SK-N-SH (cell line): ENCODE data around the gene PIP4K2A.

Experiments
- CTCF ChIP-seq: fragments of 200-600 bp; sonication (generic); IDR thresholded peaks from 2 replicates; pipeline ENCODE4 v1.6.1; 2017; ENCODE audit warnings: antibody characterized with exemption, mild to moderate bottlenecking, moderate library complexity
- EP300 ChIP-seq, 2 experiments: IDR thresholded peaks; 2 replicates each; pipeline versions ENCODE4 v1.4.0 to v1.6.1; 2012; ENCODE audit warnings: borderline replicate concordance in 1 of 2, low read depth in 1 of 2, low read length in 1 of 2
- EZH2phosphoT487 ChIP-seq: fragments of 200-600 bp; sonication (generic); IDR thresholded peaks from 2 replicates; pipeline ENCODE4 v1.6.1; 2017; ENCODE audit warnings: low read depth, mixed run types, mild to moderate bottlenecking, antibody characterized with exemption, moderate library complexity, borderline replicate concordance
- JUND ChIP-seq: IDR thresholded peaks from 2 replicates; pipeline ENCODE4 v1.4.0; 2012
- MAX ChIP-seq: IDR thresholded peaks from 2 replicates; pipeline ENCODE4 v1.4.0; 2012; ENCODE audit warnings: low read depth
- NFIC ChIP-seq: IDR thresholded peaks from 2 replicates; pipeline ENCODE4 v1.4.0; 2012; ENCODE audit warnings: borderline replicate concordance
- POLR2AphosphoS5 ChIP-seq: IDR thresholded peaks from 2 replicates; pipeline ENCODE4 v1.6.1; 2012; ENCODE audit warnings: low read depth, low read length
- RAD21 ChIP-seq: IDR thresholded peaks from 2 replicates; pipeline ENCODE4 v1.6.1; 2012; ENCODE audit warnings: mild to moderate bottlenecking, low read length
- SIN3A ChIP-seq: IDR thresholded peaks from 2 replicates; pipeline ENCODE4 v1.6.1; 2012; ENCODE audit warnings: low read depth, mild to moderate bottlenecking, low read length, moderate library complexity, borderline replicate concordance
- SMC3 ChIP-seq: IDR thresholded peaks from 2 replicates; pipeline ENCODE4 v1.6.1; 2012; ENCODE audit warnings: low read depth, low read length, improper control_type of control experiment
- TAF1 ChIP-seq: IDR thresholded peaks from 2 replicates; pipeline ENCODE4 v1.6.1; 2012; ENCODE audit warnings: low read depth, mild to moderate bottlenecking, low read length, moderate library complexity, borderline replicate concordance
- ZBTB33 ChIP-seq: IDR thresholded peaks from 2 replicates; pipeline ENCODE4 v1.4.0; 2012; ENCODE audit warnings: low read depth, borderline replicate concordance
- TF ChIP-seq, protein P1 (sequence below): IDR thresholded peaks from 2 replicates; pipeline ENCODE4 v1.4.0; 2012; ENCODE audit warnings: low read depth, borderline replicate concordance
- TF ChIP-seq, protein P2 (sequence below): fragments of 150-350 bp; IDR thresholded peaks from 2 replicates; pipeline ENCODE4 v1.6.1; 2017; ENCODE audit warnings: antibody characterized with exemption, low read length, low read depth, borderline replicate concordance

DNA sequence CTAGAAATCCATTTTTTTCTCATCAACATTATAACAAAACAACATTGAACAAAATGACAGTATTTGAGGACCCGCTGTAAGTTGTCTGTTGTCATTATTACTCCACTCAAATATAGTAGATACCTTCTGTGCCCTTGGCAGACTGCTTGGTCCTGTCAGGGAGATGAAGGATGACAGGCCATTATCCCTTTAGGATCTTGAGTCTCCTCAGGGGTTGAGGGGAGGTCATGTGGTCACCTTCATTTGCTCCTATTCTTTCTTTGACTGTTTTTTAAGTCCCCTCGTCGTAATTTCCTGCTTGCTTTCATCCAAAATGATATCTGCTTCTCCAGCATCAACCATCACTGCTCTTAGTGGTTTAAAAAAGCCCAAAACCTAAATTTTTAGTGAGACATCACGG, 2.6 kb upstream of the PIP4K2A start:
- TF ChIP-seq CTCF (no peak), NFIC (no peak), RAD21 (no peak), TAF1 (no peak), MAX (no peak), POLR2AphosphoS5 (no peak), SMC3 (no peak), JUND (no peak), EZH2phosphoT487 (no peak), EP300 (IDR thresholded peaks at IDR 0.05; ENCODE audit: borderline replicate concordance in 1 of 2, low read depth in 1 of 2, low read length in 1 of 2) (no peak), SIN3A (no peak), ZBTB33 (no peak)
- TF ChIP-seq, protein P1, sequence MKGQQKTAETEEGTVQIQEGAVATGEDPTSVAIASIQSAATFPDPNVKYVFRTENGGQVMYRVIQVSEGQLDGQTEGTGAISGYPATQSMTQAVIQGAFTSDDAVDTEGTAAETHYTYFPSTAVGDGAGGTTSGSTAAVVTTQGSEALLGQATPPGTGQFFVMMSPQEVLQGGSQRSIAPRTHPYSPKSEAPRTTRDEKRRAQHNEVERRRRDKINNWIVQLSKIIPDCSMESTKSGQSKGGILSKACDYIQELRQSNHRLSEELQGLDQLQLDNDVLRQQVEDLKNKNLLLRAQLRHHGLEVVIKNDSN, result no peak
- TF ChIP-seq, protein P2, sequence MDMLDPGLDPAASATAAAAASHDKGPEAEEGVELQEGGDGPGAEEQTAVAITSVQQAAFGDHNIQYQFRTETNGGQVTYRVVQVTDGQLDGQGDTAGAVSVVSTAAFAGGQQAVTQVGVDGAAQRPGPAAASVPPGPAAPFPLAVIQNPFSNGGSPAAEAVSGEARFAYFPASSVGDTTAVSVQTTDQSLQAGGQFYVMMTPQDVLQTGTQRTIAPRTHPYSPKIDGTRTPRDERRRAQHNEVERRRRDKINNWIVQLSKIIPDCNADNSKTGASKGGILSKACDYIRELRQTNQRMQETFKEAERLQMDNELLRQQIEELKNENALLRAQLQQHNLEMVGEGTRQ, result no peak
